AG09309 (cell line): ENCODE results near the gene FNDC3B.

Experiments
- DNase-seq: peaks from one replicate; pipeline ENCODE4 v3.0.0-alpha.2; 2010; ENCODE audit warnings: low read depth
- H3K4me3 ChIP-seq: 2 replicates; pipeline ENCODE4 v1.5.1; 2011; ENCODE audit warnings: mild to moderate bottlenecking, low read depth, low read length, moderate library complexity; ENCODE audit not compliant: control insufficient read depth
- CTCF ChIP-seq: IDR thresholded peaks from 2 replicates; pipeline ENCODE4 v1.5.1; 2011; ENCODE audit warnings: mild to moderate bottlenecking, low read depth, low read length, inconsistent platforms; ENCODE audit not compliant: insufficient read depth, control insufficient read depth; ENCODE audit errors: missing control alignments

The FNDC3B gene

GRCh38 chr3:172142051-172142863 lies 102.9 kb downstream of the FNDC3B start:
- no peak overlapping the region for H3K4me3 ChIP-seq
- TF ChIP-seq CTCF, result no peak
- no peak for DNase-seq

- no peak for DNase-seq
- H3K4me3 ChIP-seq, result no peak overlapping the region
- TF ChIP-seq CTCF, result no peak
Observed at GRCh38 chr3:172142864-172143451, 103.6 kb downstream of the FNDC3B start.

GRCh38 chr3:172143739-172144497 lies 104.5 kb downstream of the FNDC3B start:
- H3K4me3 ChIP-seq, result no peak overlapping the region
- TF ChIP-seq CTCF, result no peak
- no peak for DNase-seq

GRCh38 chr3:172144601-172145000 lies 105.2 kb downstream of the FNDC3B start:
- no peak for DNase-seq
- no peak for TF ChIP-seq CTCF
- no peak overlapping the region for H3K4me3 ChIP-seq

- H3K4me3 ChIP-seq, result no peak overlapping the region
- TF ChIP-seq CTCF, result no peak
- no peak for DNase-seq
Observed at GRCh38 chr3:172145031-172145686, 105.8 kb downstream of the FNDC3B start.

GRCh38 chr3:172146349-172146748 lies 107.0 kb downstream of the FNDC3B start:
- no peak overlapping the region for H3K4me3 ChIP-seq
- DNase-seq, result no peak
- no peak for TF ChIP-seq CTCF
